Neural cell (in vitro differentiated cells): Measurements from ENCODE around the gene TSPAN17. TPM values are rescaled to one million over a fixed set of nuclear protein-coding genes. Genes with fewer than 3 reads are reported as not detected.

Experiments
- H2AFZ ChIP-seq: fragments of 200-600, 300-800 bp; sonication (generic), shearing (Covaris generic); 2 replicates; pipeline ENCODE4 v1.6.0; 2014; ENCODE audit warnings: low read depth, mild to moderate bottlenecking, antibody characterized with exemption, low read length, moderate library complexity
- H3F3A ChIP-seq: fragments of 200-600 bp; shearing (Covaris generic); 2 replicates; pipeline ENCODE4 v1.6.1; 2016; ENCODE audit warnings: mild to moderate bottlenecking, moderate library complexity, mixed read lengths, antibody characterized with exemption, low read length; ENCODE audit not compliant: insufficient read depth, poor library complexity, severe bottlenecking
- H3K27ac ChIP-seq: fragments of 200-600, 300-800 bp; sonication (generic), shearing (Covaris generic); 2 replicates; pipeline ENCODE4 v1.5.1; 2014; ENCODE audit warnings: mild to moderate bottlenecking, low read length, moderate library complexity
- H3K27me3 ChIP-seq: fragments of 300-800, 200-600 bp; sonication (generic), shearing (Covaris generic); 2 replicates; pipeline ENCODE4 v1.6.0; 2014; ENCODE audit warnings: mild to moderate bottlenecking, low read depth, low read length, moderate library complexity; ENCODE audit not compliant: insufficient read depth
- H3K36me3 ChIP-seq: fragments of 300-800, 200-600 bp; sonication (generic), shearing (Covaris generic); 2 replicates; pipeline ENCODE4 v1.5.1; 2014; ENCODE audit warnings: mild to moderate bottlenecking, antibody characterized with exemption, low read length, moderate library complexity; ENCODE audit not compliant: insufficient read depth
- H3K4me2 ChIP-seq: fragments of 300-800, 200-600 bp; sonication (generic), shearing (Covaris generic); 2 replicates; pipeline ENCODE4 v1.6.0; 2014; ENCODE audit warnings: mild to moderate bottlenecking, low read length
- H3K4me3 ChIP-seq: fragments of 300-800, 200-600 bp; sonication (generic), shearing (Covaris generic); 2 replicates; pipeline ENCODE4 v1.5.1; 2014; ENCODE audit warnings: mild to moderate bottlenecking, low read length, moderate library complexity
- H3K79me2 ChIP-seq: fragments of 200-600 bp; shearing (Covaris generic); replicated peaks from 2 replicates; pipeline ENCODE4 v1.6.0; 2014; ENCODE audit warnings: mild to moderate bottlenecking, low read length, moderate library complexity; ENCODE audit not compliant: insufficient read depth
- H3K9ac ChIP-seq: fragments of 300-800, 200-600 bp; sonication (generic), shearing (Covaris generic); 2 replicates; pipeline ENCODE4 v1.6.1; 2016; ENCODE audit warnings: mild to moderate bottlenecking, low read length, mixed read lengths
- H3K9me2 ChIP-seq: fragments of 200-600 bp; shearing (Covaris generic); 2 replicates; pipeline ENCODE4 v1.6.1; 2016; ENCODE audit warnings: mild to moderate bottlenecking, low read length, mixed read lengths; ENCODE audit not compliant: insufficient read depth
- H3K9me3 ChIP-seq: fragments of 200-600, 300-800 bp; sonication (generic), shearing (Covaris generic); 2 replicates; pipeline ENCODE4 v1.6.1; 2016; ENCODE audit warnings: mild to moderate bottlenecking, mixed run types, low read length, moderate library complexity, mixed read lengths
- H4K20me1 ChIP-seq: fragments of 200-600 bp; shearing (Covaris generic); 2 replicates; pipeline ENCODE4 v1.6.1; 2016; ENCODE audit warnings: mild to moderate bottlenecking, mixed run types; ENCODE audit not compliant: insufficient read depth
- CTCF ChIP-seq: fragments of 450-650 bp; IDR thresholded peaks from 2 replicates; pipeline ENCODE4 v1.5.1; 2014; ENCODE audit warnings: antibody characterized with exemption, mild to moderate bottlenecking, moderate library complexity; ENCODE audit not compliant: poor library complexity, severe bottlenecking
- EP300 ChIP-seq: fragments of 450-650 bp; conservative IDR thresholded peaks from 2 replicates; pipeline ENCODE4 v1.6.1; 2014; ENCODE audit warnings: antibody characterized with exemption, mild to moderate bottlenecking, moderate library complexity; ENCODE audit not compliant: poor library complexity, severe bottlenecking
- EZH2 ChIP-seq: fragments of 200-600, 300-800 bp; shearing (Covaris generic), sonication (generic); IDR thresholded peaks from 2 replicates; pipeline ENCODE4 v1.6.1; 2014; ENCODE audit warnings: antibody characterized with exemption, low read length, borderline replicate concordance, mild to moderate bottlenecking; ENCODE audit not compliant: insufficient read depth, poor library complexity, severe bottlenecking
- MXI1 ChIP-seq: fragments of 450-650 bp; conservative IDR thresholded peaks from 2 replicates; pipeline ENCODE4 v1.6.1; 2014; ENCODE audit warnings: antibody characterized with exemption, mild to moderate bottlenecking; ENCODE audit not compliant: poor library complexity, severe bottlenecking
- POLR2AphosphoS5 ChIP-seq: IDR thresholded peaks from 2 replicates; pipeline ENCODE4 v1.6.1; 2012
- RAD21 ChIP-seq: fragments of 450-650 bp; conservative IDR thresholded peaks from 2 replicates; pipeline ENCODE4 v1.6.1; 2014; ENCODE audit warnings: antibody characterized with exemption, mild to moderate bottlenecking, moderate library complexity
- REST ChIP-seq: IDR thresholded peaks from 2 replicates; pipeline ENCODE4 v1.6.1; 2012; ENCODE audit warnings: borderline replicate concordance
- SMC3 ChIP-seq: fragments of 450-650 bp; conservative IDR thresholded peaks from 2 replicates; pipeline ENCODE4 v1.6.1; 2014; ENCODE audit warnings: antibody characterized with exemption, mild to moderate bottlenecking, moderate library complexity; ENCODE audit not compliant: poor library complexity
- TAF1 ChIP-seq: IDR thresholded peaks from 2 replicates; pipeline ENCODE4 v1.6.1; 2012; ENCODE audit warnings: low read depth
- polyA plus RNA-seq: library from polyadenylated mRNA; depleted of rRNA; stranded (reverse); fragments of >200 nt; gene quantifications from 2 replicates; pipeline ENCODE4 v1.2.3, GENCODE V29; 2014

Gene TSPAN17
- polyA plus RNA-seq, 1 donor from 2014 or later = 66.4 TPM

- H3K4me2 ChIP-seq = no peak overlapping the region
- no peak overlapping the region for H3K9ac ChIP-seq
- no peaks in the 10 kb centered on the region for H3F3A ChIP-seq
- TF ChIP-seq MXI1 (no peak), CTCF (no peak), REST (no peak), RAD21 (no peak), SMC3 (no peak), EZH2 (no peak), TAF1 (no peak), EP300 (no peak), POLR2AphosphoS5 (no peak)
- no peaks in the 10 kb centered on the region for H3K79me2 ChIP-seq
- H3K36me3 ChIP-seq = no peaks in the 10 kb centered on the region
- no peaks in the 10 kb centered on the region for H4K20me1 ChIP-seq
- no peak overlapping the region for H2AFZ ChIP-seq
- H3K9me2 ChIP-seq = no peaks in the 10 kb centered on the region
- H3K27ac ChIP-seq = no peak overlapping the region
- no peaks in the 10 kb centered on the region for H3K9me3 ChIP-seq
- peaks cover 40% of the 10 kb centered on the region for H3K27me3 ChIP-seq
- peak overlapping the region; percentile 54 for H3K4me3 ChIP-seq
Measured at GRCh38 chr5:176618783-176619182, 28.5 kb upstream of the TSPAN17 start.

GRCh38 chr5:176619203-176619568 is 28.1 kb upstream of the TSPAN17 start:
- H4K20me1 ChIP-seq = no peaks in the 10 kb centered on the region
- TF ChIP-seq EP300 = no peak
- TF ChIP-seq RAD21 = peak; percentile 76
- no peak for TF ChIP-seq MXI1
- TF ChIP-seq TAF1 = no peak
- TF ChIP-seq POLR2AphosphoS5 = no peak
- no peak for TF ChIP-seq EZH2
- TF ChIP-seq REST = no peak
- TF ChIP-seq SMC3 = peak; percentile 65
- peak; percentile 72 for TF ChIP-seq CTCF
- H3K9ac ChIP-seq = no peak overlapping the region
- no peaks in the 10 kb centered on the region for H3K36me3 ChIP-seq
- H3K9me3 ChIP-seq = no peaks in the 10 kb centered on the region
- peaks cover 40% of the 10 kb centered on the region for H3K27me3 ChIP-seq
- H3K9me2 ChIP-seq = no peaks in the 10 kb centered on the region
- no peaks in the 10 kb centered on the region for H3F3A ChIP-seq
- H3K4me2 ChIP-seq = no peak overlapping the region
- H3K79me2 ChIP-seq = no peaks in the 10 kb centered on the region
- no peak overlapping the region for H2AFZ ChIP-seq
- no peak overlapping the region for H3K27ac ChIP-seq
- H3K4me3 ChIP-seq = peak overlapping the region; percentile 54
